ENCODE results near the gene FADS3. TPM values are rescaled to one million over a fixed set of nuclear protein-coding genes. Genes with fewer than 3 reads are reported as not detected.

FADS3 gene
- total RNA-seq, 1 donor from 2014 or later = 135 TPM

GRCh38 chr11:61900251-61900650 is 8.9 kb upstream of the FADS3 start:
- intact Hi-C loops (cut with micrococcal nuclease) = no loop called here
- Mint-ChIP-seq H3K4me1 (peaks cover 20% of the 10 kb centered on the region), H3K27ac (no peak overlapping the region), H3K4me3 (no peak overlapping the region), H3K36me3 (ENCODE audit: low read depth) (no peaks in the 10 kb centered on the region), H3K9me3 (no peaks in the 10 kb centered on the region), H3K27me3 (no peaks in the 10 kb centered on the region)
- DNase-seq = no peak
- no peak for ATAC-seq (ENCODE audit: low read depth)
- TF ChIP-seq CTCF (IDR thresholded peaks at IDR 0.05) = no peak
- ChIA-PET POLR2A (interaction anchor here (0.6 to 3.4 kb wide), 2 partner anchors 86 to 182 kb away, joined by 3 to 22 read pairs; no protein-coding TSS in a partner anchor), CTCF (interaction anchor here (0.6 to 16.5 kb wide), 8 partner anchors 18 to 234 kb away, joined by 3 to 298 read pairs (median 44); partner anchors contain the start of gene BEST1)

- Mint-ChIP-seq H3K9me3 (no peaks in the 10 kb centered on the region), H3K36me3 (ENCODE audit: low read depth) (no peaks in the 10 kb centered on the region), H3K27ac (peak overlapping the region; percentile 50), H3K4me3 (no peak overlapping the region), H3K4me1 (peaks cover 22% of the 10 kb centered on the region), H3K27me3 (no peaks in the 10 kb centered on the region)
- ChIA-PET CTCF (interaction anchor here (0.6 to 16.5 kb wide), 47 partner anchors 8 to 224 kb away, joined by 3 to 298 read pairs (median 4); partner anchors contain the start of genes BEST1, FEN1, FTH1 and TMEM258), POLR2A (interaction anchor here (0.6 to 3.4 kb wide), 10 partner anchors 9 to 183 kb away, joined by 3 to 22 read pairs (median 3); partner anchors contain the start of gene FTH1)
- intact Hi-C loops (cut with micrococcal nuclease) = loop anchor here (1.0 to 2.0 kb wide), 7 partner anchors 8 to 183 kb away; partner anchors contain the start of gene FADS3
- DNase-seq (peak; percentile 97), ATAC-seq (ENCODE audit: low read depth) (peak; percentile 99)
- peak; percentile 90 for TF ChIP-seq CTCF (IDR thresholded peaks at IDR 0.05)
Observed at GRCh38 chr11:61899146-61899841, 7.9 kb upstream of the FADS3 start.

GRCh38 chr11:61898247-61898582 is 6.9 kb upstream of the FADS3 start:
- Mint-ChIP-seq H3K4me1 (peaks cover 25% of the 10 kb centered on the region), H3K27ac (no peak overlapping the region), H3K4me3 (no peak overlapping the region), H3K36me3 (ENCODE audit: low read depth) (no peaks in the 10 kb centered on the region), H3K9me3 (no peaks in the 10 kb centered on the region), H3K27me3 (no peaks in the 10 kb centered on the region)
- no peak for TF ChIP-seq CTCF (IDR thresholded peaks at IDR 0.05)
- CTCF ChIA-PET = interaction anchor here (0.7 to 16.5 kb wide), 25 partner anchors 11 to 214 kb away, joined by 3 to 298 read pairs (median 4); partner anchors contain the start of genes FEN1 and TMEM258
- DNase-seq (no peak), ATAC-seq (ENCODE audit: low read depth) (no peak)
- intact Hi-C loops (cut with micrococcal nuclease) = loop anchor here (2.0 kb wide), 1 partner anchor 17 kb away; no protein-coding TSS in a partner anchor
- POLR2A ChIA-PET = interaction anchor here (0.5 to 3.4 kb wide), 7 partner anchors 18 to 934 kb away, joined by 3 to 22 read pairs (median 4); partner anchors contain the start of genes FTH1 and STX5

- no peak for TF ChIP-seq CTCF (IDR thresholded peaks at IDR 0.05)
- ATAC-seq (ENCODE audit: low read depth) (peak; percentile 47), DNase-seq (peak; percentile 67)
- Mint-ChIP-seq H3K4me3 (no peak overlapping the region), H3K27me3 (no peaks in the 10 kb centered on the region), H3K27ac (no peak overlapping the region), H3K9me3 (no peaks in the 10 kb centered on the region), H3K4me1 (peaks cover 29% of the 10 kb centered on the region), H3K36me3 (ENCODE audit: low read depth) (no peaks in the 10 kb centered on the region)
- POLR2A ChIA-PET = interaction anchor here (0.5 to 3.4 kb wide), 6 partner anchors 17 to 934 kb away, joined by 3 to 22 read pairs (median 4); partner anchors contain the start of genes FTH1 and STX5
- CTCF ChIA-PET = interaction anchor here (0.7 to 16.5 kb wide), 24 partner anchors 11 to 226 kb away, joined by 3 to 298 read pairs (median 6); partner anchors contain the start of genes FEN1, INCENP and TMEM258
- intact Hi-C loops (cut with micrococcal nuclease) = loop anchor here (1.0 to 2.0 kb wide), 2 partner anchors 17 to 211 kb away; no protein-coding TSS in a partner anchor
Observed at GRCh38 chr11:61897387-61898246, 6.3 kb upstream of the FADS3 start.

All from activated B cell treated with CpG ODN at 0.5 μM for 24 hours (primary cell).